Keratinocyte (primary cell): ENCODE measurements around the gene KIF18B. TPM values are rescaled to one million over a fixed set of nuclear protein-coding genes. Genes with fewer than 3 reads are reported as not detected.

Experiments
- DNase-seq: peaks from one replicate; pipeline ENCODE4 v3.0.0-alpha.2; 2011; ENCODE audit warnings: low read depth, missing footprints, low spot score
- FAIRE-seq: peaks from 2 replicates; lab custom pipeline; 2011; peaks lifted over from hg19 to GRCh38; lab: Jason Lieb, UNC
- H2AFZ ChIP-seq: 2 replicates; pipeline ENCODE4 v1.6.0; 2012; ENCODE audit warnings: low read length, control low read depth, inconsistent platforms; ENCODE audit not compliant: control insufficient read depth
- H3K27ac ChIP-seq: 2 replicates; pipeline ENCODE4 v1.5.1; 2011; ENCODE audit warnings: low read length; ENCODE audit not compliant: control insufficient read depth, insufficient read depth
- H3K27me3 ChIP-seq: 3 replicates; pipeline ENCODE4 v1.6.0; 2011; ENCODE audit warnings: low read length; ENCODE audit not compliant: control insufficient read depth, insufficient read depth; ENCODE audit errors: extremely low read depth
- H3K36me3 ChIP-seq, 2 experiments: 2 replicates in 1 of 2; 3 replicates in 1 of 2; pipeline ENCODE4 v1.5.1; 2011; ENCODE audit warnings: low read length in 2 of 2, mild to moderate bottlenecking in 1 of 2; ENCODE audit not compliant: control insufficient read depth in 2 of 2, insufficient read depth in 2 of 2; ENCODE audit errors: extremely low read depth in 1 of 2
- H3K4me1 ChIP-seq: 3 replicates; pipeline ENCODE4 v1.5.1; 2011; ENCODE audit warnings: low read length; ENCODE audit not compliant: control insufficient read depth, insufficient read depth; ENCODE audit errors: extremely low read depth
- H3K4me2 ChIP-seq: 3 replicates; pipeline ENCODE4 v1.6.0; 2011; ENCODE audit warnings: low read depth, low read length; ENCODE audit not compliant: control insufficient read depth, insufficient read depth; ENCODE audit errors: extremely low read depth
- H3K4me3 ChIP-seq, 3 experiments: fragments of 200-600 bp in 1 of 3; sonication (generic) in 1 of 3; 2 replicates in 2 of 3; 3 replicates in 1 of 3; pipeline ENCODE4 v1.5.1; 2011 to 2016; ENCODE audit warnings: low read length in 3 of 3, mild to moderate bottlenecking in 3 of 3, control low read depth in 2 of 3, inconsistent platforms in 1 of 3, low read depth in 1 of 3, mixed read lengths in 1 of 3, mixed run types in 1 of 3, moderate library complexity in 1 of 3; ENCODE audit not compliant: control insufficient read depth in 2 of 3, insufficient read depth in 2 of 3; ENCODE audit errors: extremely low read depth in 1 of 3
- H3K79me2 ChIP-seq: 2 replicates; pipeline ENCODE4 v1.6.0; 2012; ENCODE audit warnings: low read length; ENCODE audit not compliant: control insufficient read depth, insufficient read depth
- H3K9ac ChIP-seq: 3 replicates; pipeline ENCODE4 v1.6.0; 2011; ENCODE audit warnings: low read length; ENCODE audit not compliant: control insufficient read depth, insufficient read depth; ENCODE audit errors: extremely low read depth
- H3K9me1 ChIP-seq: 3 replicates; pipeline ENCODE4 v1.6.0; 2011; ENCODE audit warnings: low read length; ENCODE audit not compliant: control insufficient read depth, insufficient read depth; ENCODE audit errors: extremely low read depth
- H3K9me3 ChIP-seq: 2 replicates; pipeline ENCODE4 v1.5.1; 2012; ENCODE audit warnings: low read depth, low read length; ENCODE audit not compliant: control insufficient read depth
- H4K20me1 ChIP-seq: 3 replicates; pipeline ENCODE4 v1.6.0; 2011; ENCODE audit warnings: low read length; ENCODE audit not compliant: control insufficient read depth, insufficient read depth; ENCODE audit errors: extremely low read depth
- EZH2 ChIP-seq: IDR thresholded peaks from one replicate; pipeline ENCODE4 v1.6.1; 2012; ENCODE audit warnings: inconsistent platforms, mild to moderate bottlenecking, low read length, moderate library complexity
- dilution Hi-C: fragments of 300-500 bp; cut with MboI; formaldehyde crosslinking; loops from one replicate; pipeline ENCODE4 v1.7.0; 2020; ENCODE audit warnings: low sequenced_read_pairs; ENCODE audit not compliant: extremely low pct_ligation_motif_present
- polyA plus RNA-seq, 5 experiments: library from polyadenylated mRNA; depleted of rRNA in 3 of 5; stranded (reverse) in 3 of 5; stranded (forward) in 1 of 5; unstranded in 1 of 5; fragments of >200 nt; gene quantifications; 1 replicate in 1 of 5; 2 replicates in 3 of 5; 3 replicates in 1 of 5; pipeline versions ENCODE4 v1.2.1 to v1.2.3, GENCODE V29; 2011 to 2012; ENCODE audit warnings: missing spikeins in 2 of 5, low read depth in 1 of 5, low replicate concordance in 1 of 5
- TF ChIP-seq, protein P1 (sequence below), 3 experiments: IDR thresholded peaks in 1 of 3; conservative IDR thresholded peaks in 1 of 3; optimal IDR thresholded peaks in 1 of 3; 2 replicates in 2 of 3; 3 replicates in 1 of 3; pipeline versions ENCODE3 to v1.5.1; 2011; ENCODE audit warnings: low read length in 3 of 3, mild to moderate bottlenecking in 3 of 3, moderate library complexity in 2 of 3, control low read depth in 1 of 3, inconsistent platforms in 1 of 3; ENCODE audit not compliant: insufficient read depth in 2 of 3; ENCODE audit errors: extremely low read depth in 1 of 3

The KIF18B gene
- polyA plus RNA-seq, 1 donor (not counting 4 experiments of a cell fraction or from before 2014, with no cell fraction given) = 5.1 TPM

DNA sequence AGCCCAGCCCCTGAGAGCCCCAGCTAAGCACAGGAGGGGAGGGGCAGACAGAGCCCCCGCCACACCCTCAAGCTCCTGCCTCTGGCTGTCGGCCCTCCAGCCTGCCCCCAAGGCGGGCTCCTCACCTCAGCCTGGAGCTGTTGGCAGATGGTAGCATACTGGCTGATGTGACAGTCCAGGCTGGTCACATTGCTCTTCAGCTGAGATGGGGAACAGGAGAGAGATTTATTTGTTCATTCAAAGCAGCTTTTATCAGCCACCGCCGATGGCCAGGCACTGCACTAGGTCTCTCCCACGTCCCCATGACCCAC lies 14.8 kb downstream of the KIF18B start:
- DNase-seq (no peak), FAIRE-seq (no peak)
- no peaks in the 10 kb centered on the region for H3K27me3 ChIP-seq
- no peak overlapping the region for H3K4me3 ChIP-seq
- no peaks in the 10 kb centered on the region for H3K9me3 ChIP-seq
- no peaks in the 10 kb centered on the region for H4K20me1 ChIP-seq
- H2AFZ ChIP-seq = no peak overlapping the region
- H3K4me1 ChIP-seq = no peaks in the 10 kb centered on the region
- no peaks in the 10 kb centered on the region for H3K9me1 ChIP-seq
- H3K9ac ChIP-seq = no peak overlapping the region
- H3K4me2 ChIP-seq = no peak overlapping the region
- dilution Hi-C loops = no loop called here
- peaks cover 0 to 57% of the 10 kb centered on the region in 2 experiments for H3K36me3 ChIP-seq
- peaks cover 12% of the 10 kb centered on the region for H3K79me2 ChIP-seq
- TF ChIP-seq, protein P1, sequence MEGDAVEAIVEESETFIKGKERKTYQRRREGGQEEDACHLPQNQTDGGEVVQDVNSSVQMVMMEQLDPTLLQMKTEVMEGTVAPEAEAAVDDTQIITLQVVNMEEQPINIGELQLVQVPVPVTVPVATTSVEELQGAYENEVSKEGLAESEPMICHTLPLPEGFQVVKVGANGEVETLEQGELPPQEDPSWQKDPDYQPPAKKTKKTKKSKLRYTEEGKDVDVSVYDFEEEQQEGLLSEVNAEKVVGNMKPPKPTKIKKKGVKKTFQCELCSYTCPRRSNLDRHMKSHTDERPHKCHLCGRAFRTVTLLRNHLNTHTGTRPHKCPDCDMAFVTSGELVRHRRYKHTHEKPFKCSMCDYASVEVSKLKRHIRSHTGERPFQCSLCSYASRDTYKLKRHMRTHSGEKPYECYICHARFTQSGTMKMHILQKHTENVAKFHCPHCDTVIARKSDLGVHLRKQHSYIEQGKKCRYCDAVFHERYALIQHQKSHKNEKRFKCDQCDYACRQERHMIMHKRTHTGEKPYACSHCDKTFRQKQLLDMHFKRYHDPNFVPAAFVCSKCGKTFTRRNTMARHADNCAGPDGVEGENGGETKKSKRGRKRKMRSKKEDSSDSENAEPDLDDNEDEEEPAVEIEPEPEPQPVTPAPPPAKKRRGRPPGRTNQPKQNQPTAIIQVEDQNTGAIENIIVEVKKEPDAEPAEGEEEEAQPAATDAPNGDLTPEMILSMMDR (optimal IDR thresholded peaks at IDR 0.05 in 1 of 3, IDR thresholded peaks at IDR 0.05 in 1 of 3, conservative IDR thresholded peaks at IDR 0.05 in 1 of 3; ENCODE audit: extremely low read depth in 1 of 3, insufficient read depth in 2 of 3, low read length in 3 of 3) = no peak
- TF ChIP-seq EZH2 = no peak
- H3K27ac ChIP-seq = no peak overlapping the region

DNA sequence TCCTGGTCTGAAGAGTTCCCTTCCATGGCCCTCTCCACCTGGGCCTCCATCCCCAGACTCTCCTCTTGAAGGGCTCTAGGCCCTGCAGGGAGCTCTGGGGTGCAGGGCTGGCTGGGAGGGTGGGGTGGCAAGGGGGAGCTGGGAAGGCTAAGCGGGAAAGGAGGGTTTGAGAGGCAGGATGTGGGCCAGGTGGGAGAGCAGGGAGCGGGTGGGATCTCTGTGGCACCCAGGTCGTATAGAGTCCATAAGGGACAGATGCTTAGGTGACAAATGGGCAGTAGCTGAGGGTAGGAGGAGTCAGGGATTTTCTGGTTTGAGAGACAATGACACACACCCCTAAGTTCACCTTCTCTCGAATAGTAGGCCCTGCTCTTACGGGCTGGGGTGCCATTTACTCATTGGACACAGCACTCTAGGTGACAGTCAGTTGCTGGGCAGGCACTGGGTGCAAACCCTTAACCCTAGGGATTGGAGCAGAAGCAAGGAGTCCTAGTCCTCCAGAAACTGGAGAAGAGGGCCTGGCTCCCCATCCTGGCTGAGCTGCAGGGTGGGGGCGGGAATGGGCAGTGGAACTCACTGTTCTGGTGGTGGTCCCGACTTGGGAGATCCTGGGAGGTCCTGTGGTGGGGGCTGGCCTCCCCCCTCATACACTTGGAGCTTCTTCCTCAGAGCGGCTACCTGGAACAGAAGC lies 15.3 kb downstream of the KIF18B start:
- H3K9me1 ChIP-seq = no peaks in the 10 kb centered on the region
- H3K79me2 ChIP-seq = peaks cover 10% of the 10 kb centered on the region
- no peak overlapping the region for H3K4me2 ChIP-seq
- no peaks in the 10 kb centered on the region for H3K9me3 ChIP-seq
- no peaks in the 10 kb centered on the region for H3K27me3 ChIP-seq
- no peak for DNase-seq
- H4K20me1 ChIP-seq = no peaks in the 10 kb centered on the region
- no peak overlapping the region for H3K27ac ChIP-seq
- H3K9ac ChIP-seq = no peak overlapping the region
- no peaks in the 10 kb centered on the region for H3K4me1 ChIP-seq
- H3K36me3 ChIP-seq = peaks cover 2 to 61% of the 10 kb centered on the region in 2 experiments
- H3K4me3 ChIP-seq = no peak overlapping the region
- dilution Hi-C loops = no loop called here
- FAIRE-seq = no peak
- TF ChIP-seq, protein P1 (optimal IDR thresholded peaks at IDR 0.05 in 1 of 3, IDR thresholded peaks at IDR 0.05 in 1 of 3, conservative IDR thresholded peaks at IDR 0.05 in 1 of 3; ENCODE audit: extremely low read depth in 1 of 3, insufficient read depth in 2 of 3, low read length in 3 of 3) = no peak
- TF ChIP-seq EZH2 = no peak
- no peak overlapping the region for H2AFZ ChIP-seq
